Tibial nerve (tissue), 4 donors: Measurements from ENCODE around the gene RIMS3. TPM values are rescaled to one million over a fixed set of nuclear protein-coding genes. Genes with fewer than 3 reads are reported as not detected.
"Not testable (repeated sequence)": the region's sequence is repeated elsewhere in the genome, so short reads cannot be mapped to it uniquely, and the experiment has no call there.

Experiments used
- DNase-seq, 2 donors: peaks; one replicate each; pipeline ENCODE4 v3.0.0-alpha.2; 2019; ENCODE audit warnings: low spot score in 2 of 2
- H3K27ac ChIP-seq, 4 donors: fragments of 200-600 bp; sonication (generic) in 3 of 4; one replicate each; pipeline ENCODE4 v1.5.1; 2017 to 2019; ENCODE audit warnings: mild to moderate bottlenecking in 1 of 4
- H3K27me3 ChIP-seq, 2 donors: fragments of 200-600 bp; sonication (generic) in 1 of 2; one replicate each; pipeline versions ENCODE4 v1.5.1 to v1.6.0; 2017 to 2019
- H3K36me3 ChIP-seq, 3 donors: fragments of 200-600 bp; sonication (generic); one replicate each; pipeline ENCODE4 v1.5.1; 2018 to 2019
- H3K4me1 ChIP-seq, 4 donors: fragments of 200-600 bp; sonication (generic) in 3 of 4; one replicate each; pipeline ENCODE4 v1.5.1; 2017 to 2019
- H3K4me3 ChIP-seq, 4 donors: fragments of 200-600 bp; sonication (generic) in 3 of 4; one replicate each; pipeline ENCODE4 v1.5.1; 2017 to 2019; ENCODE audit warnings: mild to moderate bottlenecking in 1 of 4, moderate library complexity in 1 of 4
- H3K9me3 ChIP-seq, 4 donors: fragments of 200-600 bp; sonication (generic) in 3 of 4; one replicate each; pipeline ENCODE4 v1.5.1; 2017 to 2019
- CTCF ChIP-seq, 5 experiments: fragments of 200-600 bp in 3 of 5; fragments of 450-650 bp in 2 of 5; sonication (generic) in 3 of 5; IDR thresholded peaks; one replicate each; pipeline ENCODE4 v1.5.1; 2016 to 2019; ENCODE audit warnings: antibody characterized with exemption in 5 of 5, mild to moderate bottlenecking in 3 of 5, moderate library complexity in 2 of 5
- EP300 ChIP-seq, 2 donors: sonication (generic); formaldehyde crosslinking; IDR thresholded peaks; one replicate each; pipeline ENCODE4 v1.6.1; 2017; ENCODE audit warnings: antibody characterized with exemption in 2 of 2, mild to moderate bottlenecking in 1 of 2
- POLR2A ChIP-seq, 2 donors: fragments of 450-650 bp; IDR thresholded peaks; one replicate each; pipeline ENCODE4 v1.6.1; 2017; ENCODE audit warnings: antibody characterized with exemption in 2 of 2, mild to moderate bottlenecking in 2 of 2, moderate library complexity in 2 of 2
- WGBS, 2 donors: methylation state at CpG; one replicate each; pipeline ENCODE4 v1.1.5; 2018; 5-methylcytosine and 5-hydroxymethylcytosine counted together
- total RNA-seq, 4 donors: library from RNA; depleted of rRNA; stranded (reverse); fragments of >200 nt; gene quantifications; one replicate each; pipeline ENCODE4 v1.1.0, GENCODE V29; 2016

The RIMS3 gene
- total RNA-seq, 4 donors from 2014 or later = 2.1 to 6.9 (median 4.0) TPM

GRCh38 chr1:40630488-40631223, 34.8 kb downstream of the RIMS3 start:
- Histone ChIP-seq H3K9me3 (peaks cover 0 to 3% (median 0%) of the 10 kb centered on the region in 4 donors), H3K36me3 (peaks cover 0 to 7% (median 0%) of the 10 kb centered on the region in 3 donors), H3K27me3 (no peaks in the 10 kb centered on the region), H3K27ac (no peak overlapping the region), H3K4me1 (peaks cover 0 to 9% (median 0%) of the 10 kb centered on the region in 4 donors), H3K4me3 (no peak overlapping the region)
- TF ChIP-seq CTCF (IDR thresholded peaks at IDR 0.05) = peak in 1 of 5 experiments; percentile 11
- no peak for TF ChIP-seq POLR2A (IDR thresholded peaks at IDR 0.05)
- DNase-seq = no peak
- 58 to 70% methylated on average over 7 of the region's 7 CpGs for WGBS, 2 donors

DNA sequence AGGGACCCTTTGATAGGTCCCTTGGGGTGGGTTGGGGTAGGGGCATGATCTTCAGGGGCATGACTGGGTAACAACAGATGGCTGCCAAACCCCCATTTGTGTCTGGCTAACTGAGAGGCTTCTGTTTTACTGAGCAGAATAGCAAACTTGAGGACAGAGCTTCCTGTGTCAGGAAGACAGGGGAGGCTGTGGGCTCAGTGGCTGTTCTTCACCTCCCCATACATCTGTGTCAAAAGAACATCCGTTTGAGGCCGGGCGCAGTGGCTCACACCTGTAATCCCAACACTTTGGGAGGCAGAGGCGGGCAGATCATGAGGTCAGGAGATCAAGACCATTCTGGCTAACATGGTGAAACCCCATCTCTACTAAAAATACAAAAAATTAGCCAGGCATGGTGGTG, 35.9 kb downstream of the RIMS3 start:
- DNase-seq = not testable (repeated sequence)

GRCh38 chr1:40628903-40629292, 36.6 kb downstream of the RIMS3 start:
- 80 to 94% methylated on average over 1 to 2 of the region's 2 CpGs for WGBS, 2 donors
- no peak overlapping the region for H3K4me3 ChIP-seq
- no peak overlapping the region for H3K27ac ChIP-seq
- no peak for TF ChIP-seq POLR2A (IDR thresholded peaks at IDR 0.05)
- no peak for TF ChIP-seq EP300 (IDR thresholded peaks at IDR 0.05)
- TF ChIP-seq CTCF (IDR thresholded peaks at IDR 0.05) = no peak
- no peaks in the 10 kb centered on the region for H3K27me3 ChIP-seq
- peaks cover 0 to 5% (median 0%) of the 10 kb centered on the region in 3 donors for H3K36me3 ChIP-seq
- DNase-seq = no peak
- H3K4me1 ChIP-seq = peaks cover 0 to 5% (median 0%) of the 10 kb centered on the region in 4 donors
- H3K9me3 ChIP-seq = no peaks in the 10 kb centered on the region

More for the DNA sequence above, 35.9 kb downstream of the RIMS3 start:
- not testable (repeated sequence) for H3K4me3 ChIP-seq, H3K9me3 ChIP-seq, H3K36me3 ChIP-seq, H3K27me3 ChIP-seq, H3K27ac ChIP-seq, H3K4me1 ChIP-seq
- WGBS, 2 donors = 57 to 66% methylated on average over 4 of the region's 4 CpGs

DNA sequence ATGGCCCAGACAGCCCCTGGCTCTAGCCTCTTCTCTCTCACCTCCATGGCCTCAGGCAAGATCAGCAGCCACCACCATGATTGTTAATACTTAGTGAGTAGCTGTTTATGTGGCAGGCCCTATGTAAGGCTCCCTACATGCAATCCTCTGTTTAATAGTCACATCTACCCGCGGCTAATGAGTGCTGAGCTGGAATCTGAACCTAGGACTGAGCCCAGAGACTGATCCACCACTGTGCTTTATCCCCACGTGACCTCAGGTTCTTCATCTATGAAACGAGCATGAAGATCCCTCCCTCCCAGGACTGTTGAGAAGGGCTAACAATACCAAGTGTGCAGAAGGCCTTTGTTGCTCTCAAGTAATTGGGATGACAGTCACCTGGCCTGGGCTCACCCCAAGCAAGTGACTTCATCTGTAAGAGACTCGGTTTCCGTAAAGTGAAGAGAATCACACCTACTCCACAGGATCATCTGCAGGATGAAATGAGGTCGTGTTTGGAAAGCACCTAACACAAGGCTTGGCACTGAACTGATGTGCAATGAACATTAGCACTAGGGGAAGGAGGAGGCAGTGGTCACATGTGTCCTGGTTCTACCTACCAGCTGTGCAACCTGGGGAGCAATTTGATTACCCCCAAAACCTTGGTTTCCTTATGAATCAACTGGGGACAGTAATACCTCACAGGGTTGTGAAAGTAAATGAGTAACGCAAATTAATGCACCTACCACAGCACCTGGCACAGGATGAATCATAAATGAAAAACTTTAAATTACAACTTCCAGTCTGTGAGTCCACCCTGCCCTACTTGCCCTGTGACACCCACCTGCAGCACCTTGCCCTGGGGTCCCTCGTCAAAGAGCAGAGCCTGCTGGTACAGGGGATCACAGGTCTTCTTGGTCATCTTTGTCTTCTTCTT, 37.2 kb downstream of the RIMS3 start:
- no peak for DNase-seq
- no peaks in the 10 kb centered on the region for H3K27me3 ChIP-seq
- 74 to 83% methylated on average over 9 of the region's 9 CpGs for WGBS, 2 donors
- no peaks in the 10 kb centered on the region for H3K4me1 ChIP-seq
- no peak overlapping the region for H3K4me3 ChIP-seq
- H3K27ac ChIP-seq = no peak overlapping the region
- TF ChIP-seq EP300 (IDR thresholded peaks at IDR 0.05) = no peak
- TF ChIP-seq CTCF (IDR thresholded peaks at IDR 0.05) = no peak
- TF ChIP-seq POLR2A (IDR thresholded peaks at IDR 0.05) = no peak
- H3K36me3 ChIP-seq = peaks cover 0 to 5% (median 0%) of the 10 kb centered on the region in 3 donors
- no peaks in the 10 kb centered on the region for H3K9me3 ChIP-seq

DNA sequence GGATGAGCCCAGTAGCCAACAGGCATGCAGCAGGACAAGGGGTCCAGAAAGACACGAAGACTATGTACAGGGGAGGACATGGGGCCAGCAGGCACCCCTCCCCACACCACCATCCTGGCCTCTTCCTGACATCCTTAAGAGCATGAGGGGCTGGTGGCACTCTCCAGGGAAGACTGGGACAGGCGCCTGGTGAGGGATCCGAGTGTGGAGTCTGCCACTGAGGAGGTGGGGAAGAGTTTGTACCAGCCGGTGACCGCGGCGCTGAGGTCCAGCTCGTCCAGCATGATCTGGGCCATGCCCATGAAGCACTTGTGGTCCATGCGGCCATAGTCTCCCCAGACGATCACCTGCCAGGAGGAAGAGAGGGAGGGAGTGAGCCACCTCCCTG, 39.1 kb downstream of the RIMS3 start:
- Histone ChIP-seq H3K4me3 (no peak overlapping the region), H3K27me3 (no peaks in the 10 kb centered on the region), H3K4me1 (no peaks in the 10 kb centered on the region), H3K9me3 (no peaks in the 10 kb centered on the region), H3K27ac (no peak overlapping the region), H3K36me3 (peaks cover 0 to 5% (median 0%) of the 10 kb centered on the region in 3 donors)
- TF ChIP-seq CTCF (IDR thresholded peaks at IDR 0.05) = no peak
- TF ChIP-seq EP300 (IDR thresholded peaks at IDR 0.05) = no peak
- TF ChIP-seq POLR2A (IDR thresholded peaks at IDR 0.05) = no peak
- DNase-seq = no peak
- WGBS, 2 donors = 88 to 96% methylated on average over 10 of the region's 10 CpGs
